ENCODE data around the gene POLRMT. TPM values are rescaled to one million over a fixed set of nuclear protein-coding genes. Genes with fewer than 3 reads are reported as not detected.

Gene POLRMT
- total and polyA plus RNA-seq, 2 experiments from 2014 or later, result 38.7 to 60.7 TPM

GRCh38 chr19:640161-640558, 6.8 kb upstream of the POLRMT start:
- H3K4me3 ChIP-seq, result peak overlapping the region; percentile 16
- TF ChIP-seq EZH2 (IDR thresholded peaks at IDR 0.05; ENCODE audit: borderline replicate concordance), result no peak
- no peak for TF ChIP-seq CTCF (IDR thresholded peaks at IDR 0.05; ENCODE audit: poor library complexity)
- no peak for TF ChIP-seq EZH2phosphoT487 (IDR thresholded peaks at IDR 0.05; ENCODE audit: low read depth, severe bottlenecking, unreplicated experiment)
- no peak for DNase-seq (ENCODE audit: low spot score)
- 53% methylated on average over 20 of the region's 25 CpGs for WGBS (ENCODE audit: low lambda C conversion rate, missing lambda C conversion rate)
- no peaks in the 10 kb centered on the region for H3K9me2 ChIP-seq (replicated peaks; ENCODE audit: insufficient read depth)
- no peaks in the 10 kb centered on the region for H3K36me3 ChIP-seq (replicated peaks; ENCODE audit: insufficient read depth, low read depth)
- H3K27me3 ChIP-seq, result no peaks in the 10 kb centered on the region
- H3K4me1 ChIP-seq (ENCODE audit: insufficient read depth), result no peaks in the 10 kb centered on the region
- H3K9me3 ChIP-seq (ENCODE audit: low read depth), result no peaks in the 10 kb centered on the region
- H3K79me2 ChIP-seq, result no peaks in the 10 kb centered on the region
- H3K4me2 ChIP-seq, result peak overlapping the region; percentile 90
- no peak overlapping the region for H2AFZ ChIP-seq
- H4K20me1 ChIP-seq (ENCODE audit: insufficient read depth, poor library complexity, severe bottlenecking), result no peaks in the 10 kb centered on the region
- H3K27ac ChIP-seq, result no peak overlapping the region

- Histone ChIP-seq H2AFZ (peak within 1 kb of the TSS; percentile 33), H3K4me3 (peak within 1 kb of the TSS; percentile 31)
- 12% methylated on average over 59 of the region's 109 CpGs for WGBS (ENCODE audit: low lambda C conversion rate, missing lambda C conversion rate)
Observed at GRCh38 chr19:639253-640160, 6.2 kb upstream of the POLRMT start, which contains the start of gene FGF22. TSS of gene FGF22 (plus strand) at chr19:639879. CDS start at chr19:639926, 47 bp downstream.

GRCh38 chr19:638906-639252, 5.5 kb upstream of the POLRMT start:
- Histone ChIP-seq H3K9me2 (replicated peaks; ENCODE audit: insufficient read depth) (no peaks in the 10 kb centered on the region), H3K36me3 (replicated peaks; ENCODE audit: insufficient read depth, low read depth) (no peaks in the 10 kb centered on the region), H3K27me3 (no peaks in the 10 kb centered on the region), H3K4me3 (no peak overlapping the region), H3K79me2 (peaks cover 10% of the 10 kb centered on the region), H2AFZ (peak overlapping the region; percentile 33), H4K20me1 (ENCODE audit: insufficient read depth, poor library complexity, severe bottlenecking) (no peaks in the 10 kb centered on the region), H3K4me1 (ENCODE audit: insufficient read depth) (peaks cover 5% of the 10 kb centered on the region), H3K27ac (no peak overlapping the region), H3K4me2 (peak overlapping the region; percentile 90), H3K9me3 (ENCODE audit: low read depth) (no peaks in the 10 kb centered on the region)
- TF ChIP-seq CTCF (IDR thresholded peaks at IDR 0.05; ENCODE audit: poor library complexity), result no peak
- TF ChIP-seq EZH2phosphoT487 (IDR thresholded peaks at IDR 0.05; ENCODE audit: low read depth, severe bottlenecking, unreplicated experiment), result no peak
- TF ChIP-seq EZH2 (IDR thresholded peaks at IDR 0.05; ENCODE audit: borderline replicate concordance), result no peak
- WGBS (ENCODE audit: low lambda C conversion rate, missing lambda C conversion rate), result 82% methylated on average over 16 of the region's 17 CpGs
- DNase-seq (ENCODE audit: low spot score), result no peak

More at GRCh38 chr19:639253-640160, 6.2 kb upstream of the POLRMT start, which contains the start of gene FGF22:
- no peaks in the 10 kb centered on the region for H3K36me3 ChIP-seq (replicated peaks; ENCODE audit: insufficient read depth, low read depth)
- peaks cover 4% of the 10 kb centered on the region for H3K79me2 ChIP-seq
- no peaks in the 10 kb centered on the region for H3K9me3 ChIP-seq (ENCODE audit: low read depth)
- no peaks in the 10 kb centered on the region for H3K4me1 ChIP-seq (ENCODE audit: insufficient read depth)
- H3K9me2 ChIP-seq (replicated peaks; ENCODE audit: insufficient read depth), result no peaks in the 10 kb centered on the region
- H4K20me1 ChIP-seq (ENCODE audit: insufficient read depth, poor library complexity, severe bottlenecking), result no peaks in the 10 kb centered on the region
- no peak within 1 kb of the TSS for H3K27ac ChIP-seq
- no peaks in the 10 kb centered on the region for H3K27me3 ChIP-seq
- TF ChIP-seq EZH2 (IDR thresholded peaks at IDR 0.05; ENCODE audit: borderline replicate concordance) (no peak), EZH2phosphoT487 (IDR thresholded peaks at IDR 0.05; ENCODE audit: low read depth, severe bottlenecking, unreplicated experiment) (no peak), CTCF (IDR thresholded peaks at IDR 0.05; ENCODE audit: poor library complexity) (no peak)
- peak; percentile 95 for DNase-seq (ENCODE audit: low spot score)
- H3K4me2 ChIP-seq, result peak within 1 kb of the TSS; percentile 90

All from hepatocyte (in vitro differentiated cells).